ENCODE measurements around the gene DENND11.

DENND11 gene

DNA sequence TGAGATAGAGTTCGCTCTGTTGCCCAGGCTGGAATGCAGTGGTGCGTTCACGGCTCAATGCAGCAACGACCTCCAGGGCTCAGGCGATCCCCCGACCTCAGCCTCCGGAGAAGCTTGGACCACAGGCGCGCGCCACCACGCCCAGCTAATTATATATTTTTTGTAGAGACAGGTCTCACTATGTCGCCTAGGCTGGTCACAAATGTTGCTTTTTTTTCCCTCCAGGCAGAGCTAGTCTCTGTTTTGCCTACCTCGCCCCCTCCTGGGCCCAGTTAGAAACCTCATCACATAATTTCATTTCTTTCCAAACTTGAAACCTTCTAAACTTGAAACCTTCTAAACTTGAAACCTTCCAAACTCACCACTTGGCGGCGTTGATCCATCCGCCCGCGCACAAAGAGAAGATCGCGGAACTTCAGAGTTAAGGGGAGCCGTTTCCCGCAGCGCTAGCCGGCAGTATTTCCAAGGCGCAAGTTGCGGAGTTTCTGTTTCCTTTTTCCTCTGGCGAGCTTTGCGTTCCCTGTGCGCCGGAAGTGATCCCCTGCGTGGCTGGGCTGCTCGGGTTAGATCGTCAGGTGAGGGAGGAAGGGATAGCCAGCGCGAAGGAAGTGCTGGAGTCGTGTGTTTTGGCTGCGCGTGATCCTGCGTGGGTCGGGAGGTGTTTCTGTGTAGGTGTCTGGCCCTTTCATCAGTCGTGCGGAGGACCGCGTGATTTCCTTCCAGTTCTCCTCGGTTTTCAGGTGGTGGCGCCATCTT, 36.0 kb upstream of the DENND11 start, which contains the start of gene SSBP1:
Gene SSBP1 (plus strand): TSS at position 523 of the 756 bp plus-strand sequence. CDS start 809 bp downstream, outside the sequence.
- H3K4me3 ChIP-seq (ENCODE audit: low read length), result peak within 1 kb of the TSS; percentile 84
- DNase-seq (ENCODE audit: low read depth), result peak; percentile 93
- TF ChIP-seq, protein P1, sequence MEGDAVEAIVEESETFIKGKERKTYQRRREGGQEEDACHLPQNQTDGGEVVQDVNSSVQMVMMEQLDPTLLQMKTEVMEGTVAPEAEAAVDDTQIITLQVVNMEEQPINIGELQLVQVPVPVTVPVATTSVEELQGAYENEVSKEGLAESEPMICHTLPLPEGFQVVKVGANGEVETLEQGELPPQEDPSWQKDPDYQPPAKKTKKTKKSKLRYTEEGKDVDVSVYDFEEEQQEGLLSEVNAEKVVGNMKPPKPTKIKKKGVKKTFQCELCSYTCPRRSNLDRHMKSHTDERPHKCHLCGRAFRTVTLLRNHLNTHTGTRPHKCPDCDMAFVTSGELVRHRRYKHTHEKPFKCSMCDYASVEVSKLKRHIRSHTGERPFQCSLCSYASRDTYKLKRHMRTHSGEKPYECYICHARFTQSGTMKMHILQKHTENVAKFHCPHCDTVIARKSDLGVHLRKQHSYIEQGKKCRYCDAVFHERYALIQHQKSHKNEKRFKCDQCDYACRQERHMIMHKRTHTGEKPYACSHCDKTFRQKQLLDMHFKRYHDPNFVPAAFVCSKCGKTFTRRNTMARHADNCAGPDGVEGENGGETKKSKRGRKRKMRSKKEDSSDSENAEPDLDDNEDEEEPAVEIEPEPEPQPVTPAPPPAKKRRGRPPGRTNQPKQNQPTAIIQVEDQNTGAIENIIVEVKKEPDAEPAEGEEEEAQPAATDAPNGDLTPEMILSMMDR (conservative IDR thresholded peaks at IDR 0.05; ENCODE audit: low read depth, low read length), result peak; percentile 83

DNA sequence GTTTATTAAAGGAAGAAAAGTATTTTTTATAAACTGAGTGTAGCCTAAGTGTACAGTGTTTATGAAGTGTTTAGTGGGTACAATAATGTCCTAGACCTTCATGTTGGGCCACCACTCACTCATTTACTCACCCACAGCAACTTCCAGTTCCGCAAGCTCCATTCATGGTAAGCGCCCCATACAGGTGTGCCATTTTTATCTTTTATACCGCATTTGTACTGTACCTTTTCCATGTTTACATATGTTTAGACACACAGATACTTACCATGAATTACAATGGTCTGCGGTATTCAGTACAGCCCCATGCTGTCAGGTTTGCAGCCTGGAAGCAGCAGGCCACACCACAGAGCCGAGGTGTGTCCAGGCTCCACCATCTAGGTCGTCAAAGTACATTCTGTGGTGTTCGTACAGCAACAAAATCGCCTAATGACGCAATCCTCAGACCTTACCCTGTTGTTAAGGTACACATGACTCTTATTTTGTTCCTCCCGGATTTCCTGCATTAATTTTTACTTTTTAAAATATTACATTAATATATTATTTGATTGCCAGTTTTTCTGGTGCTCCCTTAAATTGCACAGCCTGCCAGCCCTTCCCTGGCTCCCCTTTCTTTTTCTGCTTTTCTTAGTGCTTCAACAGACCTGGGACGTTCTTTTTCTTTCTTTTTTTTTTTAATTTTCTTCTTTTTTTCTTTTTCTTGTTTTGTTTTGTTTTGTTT, 35.3 kb upstream of the DENND11 start:
- TF ChIP-seq, protein P1 (conservative IDR thresholded peaks at IDR 0.05; ENCODE audit: low read depth, low read length), result no peak
- peak overlapping the region; percentile 84 for H3K4me3 ChIP-seq (ENCODE audit: low read length)
- DNase-seq (ENCODE audit: low read depth), result no peak

DNA sequence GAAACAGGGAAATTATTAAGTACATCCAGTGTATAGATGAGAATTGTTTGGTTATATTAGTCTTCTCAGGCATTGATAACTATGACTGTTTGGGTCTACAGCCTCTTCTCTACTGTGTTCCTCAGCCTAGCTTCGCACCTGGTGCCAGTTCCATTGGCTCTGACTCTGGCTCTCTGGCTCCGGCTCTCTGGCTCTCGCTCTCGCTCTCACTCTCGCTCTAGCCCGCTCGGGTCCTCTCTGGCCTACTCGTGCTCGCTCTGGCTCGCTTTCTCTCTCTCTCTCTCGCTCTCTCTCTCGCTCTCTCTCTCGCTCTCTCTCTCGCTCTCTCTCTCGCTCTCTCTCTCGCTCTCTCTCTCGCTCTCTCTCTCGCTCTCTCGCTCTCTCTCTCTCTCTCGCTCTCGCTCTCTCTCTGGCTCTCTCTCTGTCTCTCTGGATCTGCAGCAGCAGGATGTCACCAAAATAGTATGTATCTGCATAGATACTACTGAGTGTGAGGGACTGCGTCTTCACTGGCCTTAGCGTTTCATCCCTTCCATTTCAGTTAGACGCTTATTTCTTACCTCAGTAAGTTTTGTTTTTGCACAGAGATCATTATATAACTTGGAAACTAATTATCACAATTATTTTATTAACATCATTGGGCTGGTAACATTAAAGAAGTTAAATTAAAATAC, 29.6 kb upstream of the DENND11 start:
- DNase-seq (ENCODE audit: low read depth), result no peak
- TF ChIP-seq, protein P1 (conservative IDR thresholded peaks at IDR 0.05; ENCODE audit: low read depth, low read length), result no peak
- H3K4me3 ChIP-seq (ENCODE audit: low read length), result no peak overlapping the region

DNA sequence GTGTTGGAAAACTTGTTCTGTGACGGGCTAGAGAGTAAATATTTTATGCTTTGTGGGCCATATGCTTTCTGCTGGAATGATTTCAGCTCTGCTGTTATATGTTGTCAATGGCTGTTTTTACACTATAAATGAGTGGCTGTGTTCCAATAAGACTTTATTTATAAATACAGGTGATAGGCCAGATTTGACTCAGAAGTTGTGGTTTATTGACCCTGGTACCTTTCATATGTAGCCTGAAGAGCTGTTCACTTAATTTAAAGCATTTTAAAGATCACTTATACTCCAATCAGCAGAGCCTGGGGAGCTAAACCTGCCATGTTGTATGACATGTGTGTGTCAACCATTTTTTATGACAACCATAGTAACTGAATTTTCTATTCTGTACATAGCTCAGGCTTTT, 27.1 kb upstream of the DENND11 start:
- TF ChIP-seq, protein P1 (conservative IDR thresholded peaks at IDR 0.05; ENCODE audit: low read depth, low read length), result no peak
- H3K4me3 ChIP-seq (ENCODE audit: low read length), result no peak overlapping the region
- DNase-seq (ENCODE audit: low read depth), result no peak

DNA sequence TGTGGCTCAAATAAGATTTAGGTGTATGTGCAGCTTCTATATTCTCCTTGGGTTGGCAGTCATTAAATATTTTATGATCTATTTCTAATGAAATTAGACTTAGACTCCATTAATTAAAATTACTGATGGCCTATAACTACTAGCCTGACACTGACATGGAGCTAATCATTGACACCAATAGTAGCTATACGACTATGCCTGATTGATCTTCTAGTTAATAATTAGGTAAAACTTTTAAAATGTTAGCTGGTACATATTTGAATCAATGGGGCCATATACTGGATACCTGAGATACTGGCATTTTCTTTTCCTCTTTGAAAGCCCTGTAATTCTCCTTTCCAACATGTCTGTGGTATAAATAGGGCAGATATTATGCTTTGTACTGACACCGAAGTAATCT, 20.6 kb upstream of the DENND11 start:
- no peak for DNase-seq (ENCODE audit: low read depth)
- H3K4me3 ChIP-seq (ENCODE audit: low read length), result no peak overlapping the region
- TF ChIP-seq, protein P1 (conservative IDR thresholded peaks at IDR 0.05; ENCODE audit: low read depth, low read length), result no peak

DNA sequence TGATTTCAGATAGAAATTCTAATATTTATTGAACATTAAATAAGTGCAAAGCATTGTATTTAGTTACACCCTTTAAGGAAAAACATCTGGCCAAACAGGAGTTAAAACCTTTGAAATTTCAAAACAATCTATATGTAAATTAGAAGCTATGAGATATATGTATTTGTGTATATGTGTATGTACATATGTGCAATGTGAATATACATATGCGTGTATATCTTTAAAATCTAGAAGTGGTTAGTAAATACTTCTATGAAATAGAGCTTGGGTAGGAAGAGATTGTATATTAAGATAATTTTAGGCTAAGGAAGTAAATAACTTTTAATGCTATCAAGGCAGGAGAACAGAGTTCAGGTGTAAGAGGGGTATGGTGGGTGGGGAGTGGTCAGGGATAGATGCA, 15.5 kb upstream of the DENND11 start:
- TF ChIP-seq, protein P1 (conservative IDR thresholded peaks at IDR 0.05; ENCODE audit: low read depth, low read length), result no peak
- no peak overlapping the region for H3K4me3 ChIP-seq (ENCODE audit: low read length)
- DNase-seq (ENCODE audit: low read depth), result no peak
